Mesenchymal stem cell (in vitro differentiated cells and primary cell): ENCODE data around the gene MINDY3.

Experiments used
- DNase-seq: peaks from one replicate; pipeline ENCODE4 v3.0.0-alpha.2; 2013
- H2AFZ ChIP-seq: one replicate; pipeline ENCODE4 v1.6.1; 2013; ENCODE audit warnings: low read depth, mild to moderate bottlenecking, control low read depth, inconsistent platforms, low read length, moderate library complexity
- H2AK5ac ChIP-seq: 2 replicates; pipeline ENCODE4 v1.6.1; 2013; ENCODE audit warnings: low read length, moderate library complexity, mild to moderate bottlenecking, inconsistent platforms; ENCODE audit not compliant: severe bottlenecking
- H2BK120ac ChIP-seq: one replicate; pipeline ENCODE4 v1.6.1; 2013; ENCODE audit warnings: low read depth, mild to moderate bottlenecking, inconsistent platforms, low read length, moderate library complexity
- H2BK12ac ChIP-seq, 2 experiments: one replicate each; pipeline ENCODE4 v1.6.1; 2013; ENCODE audit warnings: inconsistent platforms in 2 of 2, low read length in 2 of 2, mild to moderate bottlenecking in 2 of 2, moderate library complexity in 2 of 2, control low read depth in 1 of 2
- H2BK15ac ChIP-seq: one replicate; pipeline ENCODE4 v1.6.1; 2013; ENCODE audit warnings: mild to moderate bottlenecking, low read depth, inconsistent platforms; ENCODE audit not compliant: poor library complexity, severe bottlenecking
- H2BK5ac ChIP-seq: 2 replicates; pipeline ENCODE4 v1.6.1; 2013; ENCODE audit warnings: low read depth, mild to moderate bottlenecking, low read length, control low read depth, inconsistent platforms; ENCODE audit not compliant: poor library complexity, severe bottlenecking
- H3K14ac ChIP-seq, 2 experiments: one replicate each; pipeline ENCODE4 v1.6.1; 2013; ENCODE audit warnings: inconsistent platforms in 2 of 2, low read length in 2 of 2, control low read depth in 1 of 2, mild to moderate bottlenecking in 1 of 2, moderate library complexity in 1 of 2
- H3K18ac ChIP-seq, 2 experiments: one replicate each; pipeline ENCODE4 v1.6.1; 2013; ENCODE audit warnings: inconsistent platforms in 2 of 2, low read length in 2 of 2, control low read depth in 1 of 2, low read depth in 1 of 2, mild to moderate bottlenecking in 1 of 2
- H3K23ac ChIP-seq, 2 experiments: one replicate each; pipeline ENCODE4 v1.6.1; 2013; ENCODE audit warnings: inconsistent platforms in 2 of 2, low read length in 2 of 2, mild to moderate bottlenecking in 2 of 2, moderate library complexity in 2 of 2, control low read depth in 1 of 2
- H3K27ac ChIP-seq: 2 replicates; pipeline ENCODE4 v1.5.1; 2013; ENCODE audit warnings: mild to moderate bottlenecking, moderate library complexity, low read length, control low read depth, inconsistent platforms; ENCODE audit not compliant: poor library complexity, severe bottlenecking
- H3K27me3 ChIP-seq, 2 experiments: 2 replicates each; pipeline versions ENCODE4 v1.6.1 to v1.7.0; 2013; ENCODE audit warnings: low read length in 2 of 2, mild to moderate bottlenecking in 2 of 2, moderate library complexity in 2 of 2, control low read depth in 1 of 2, inconsistent platforms in 1 of 2; ENCODE audit not compliant: control insufficient read depth in 1 of 2, insufficient read depth in 1 of 2
- H3K36me3 ChIP-seq, 2 experiments: 2 replicates each; pipeline versions ENCODE4 v1.6.1 to v1.7.0; 2013; ENCODE audit warnings: low read length in 2 of 2, control low read depth in 1 of 2, inconsistent platforms in 1 of 2, low read depth in 1 of 2, mild to moderate bottlenecking in 1 of 2; ENCODE audit not compliant: insufficient read depth in 2 of 2, control insufficient read depth in 1 of 2
- H3K4ac ChIP-seq, 2 experiments: one replicate each; pipeline ENCODE4 v1.6.1; 2013; ENCODE audit warnings: inconsistent platforms in 2 of 2, low read length in 2 of 2, mild to moderate bottlenecking in 2 of 2, moderate library complexity in 2 of 2, control low read depth in 1 of 2, low read depth in 1 of 2
- H3K4me1 ChIP-seq: 2 replicates; pipeline ENCODE4 v1.6.1; 2013; ENCODE audit warnings: low read depth, low read length, control low read depth; ENCODE audit not compliant: control insufficient read depth, insufficient read depth
- H3K4me2 ChIP-seq: 2 replicates; pipeline ENCODE4 v1.6.1; 2013; ENCODE audit warnings: low read length, mild to moderate bottlenecking, inconsistent platforms; ENCODE audit not compliant: poor library complexity, severe bottlenecking
- H3K4me3 ChIP-seq, 2 experiments: 2 replicates each; pipeline versions ENCODE4 v1.5.1 to v1.7.0; 2013; ENCODE audit warnings: low read length in 2 of 2, mild to moderate bottlenecking in 2 of 2, control low read depth in 1 of 2, low read depth in 1 of 2; ENCODE audit not compliant: insufficient read depth in 1 of 2
- H3K79me1 ChIP-seq: replicated peaks from 2 replicates; pipeline ENCODE4 v1.6.1; 2013; ENCODE audit warnings: mild to moderate bottlenecking, control low read depth, low read length, inconsistent platforms; ENCODE audit not compliant: poor library complexity, severe bottlenecking
- H3K9ac ChIP-seq: 2 replicates; pipeline ENCODE4 v1.7.0; 2013; ENCODE audit warnings: mild to moderate bottlenecking, low read length, moderate library complexity
- H3K9me3 ChIP-seq: 2 replicates; pipeline ENCODE4 v1.7.0; 2013; ENCODE audit warnings: mild to moderate bottlenecking, low read length; ENCODE audit not compliant: control insufficient read depth
- H4K8ac ChIP-seq: one replicate; pipeline ENCODE4 v1.6.1; 2013; ENCODE audit warnings: inconsistent platforms, mild to moderate bottlenecking, low read length, moderate library complexity
- H4K91ac ChIP-seq: one replicate; pipeline ENCODE4 v1.6.1; 2013; ENCODE audit warnings: mild to moderate bottlenecking, low read length, inconsistent platforms
- WGBS: methylation state at CpG from one replicate; pipeline ENCODE4 v1.1.7; 2013; ENCODE audit warnings: mixed read lengths; 5-methylcytosine and 5-hydroxymethylcytosine counted together

MINDY3 gene

DNA sequence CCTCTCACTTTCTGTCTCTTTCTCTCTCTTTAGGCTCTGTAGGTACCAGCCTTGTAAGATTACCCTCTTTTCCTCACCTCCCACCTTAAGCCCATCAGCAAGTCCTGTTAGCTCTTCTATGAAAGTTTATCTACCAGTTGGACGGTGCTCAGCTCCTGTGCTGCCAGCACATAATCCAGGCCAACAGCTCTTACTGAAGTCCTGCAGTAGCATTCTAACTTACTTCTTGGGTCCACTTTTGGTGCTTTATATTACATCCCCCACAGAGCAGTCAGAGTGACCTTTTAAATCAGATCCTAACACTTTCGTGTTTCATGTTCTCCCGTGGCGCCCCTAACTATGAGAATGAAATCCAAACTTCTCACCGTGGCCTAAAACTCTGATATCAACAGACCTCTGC lies 101.7 kb downstream of the MINDY3 start:
- no peak overlapping the region for H3K4ac ChIP-seq
- H3K4me3 ChIP-seq = no peak overlapping the region
- no peaks in the 10 kb centered on the region for H3K9me3 ChIP-seq
- no peak overlapping the region for H4K91ac ChIP-seq
- no peak overlapping the region for H2AK5ac ChIP-seq
- H3K18ac ChIP-seq = no peak overlapping the region
- H3K14ac ChIP-seq = no peak overlapping the region
- no peak overlapping the region for H2BK5ac ChIP-seq
- H3K27me3 ChIP-seq = peaks cover 14 to 19% of the 10 kb centered on the region in 2 experiments
- no peaks in the 10 kb centered on the region for H3K79me1 ChIP-seq
- WGBS = 84% methylated on average over 5 of the region's 5 CpGs
- H3K4me2 ChIP-seq = no peak overlapping the region
- no peak overlapping the region for H2BK12ac ChIP-seq
- no peak overlapping the region for H2BK120ac ChIP-seq
- no peak overlapping the region for H3K27ac ChIP-seq
- no peak overlapping the region for H2AFZ ChIP-seq
- no peak overlapping the region for H4K8ac ChIP-seq
- no peaks in the 10 kb centered on the region for H3K4me1 ChIP-seq
- H3K9ac ChIP-seq = no peak overlapping the region
- H3K23ac ChIP-seq = no peak overlapping the region
- no peak overlapping the region for H2BK15ac ChIP-seq
- DNase-seq = no peak
- no peaks in the 10 kb centered on the region for H3K36me3 ChIP-seq

DNA sequence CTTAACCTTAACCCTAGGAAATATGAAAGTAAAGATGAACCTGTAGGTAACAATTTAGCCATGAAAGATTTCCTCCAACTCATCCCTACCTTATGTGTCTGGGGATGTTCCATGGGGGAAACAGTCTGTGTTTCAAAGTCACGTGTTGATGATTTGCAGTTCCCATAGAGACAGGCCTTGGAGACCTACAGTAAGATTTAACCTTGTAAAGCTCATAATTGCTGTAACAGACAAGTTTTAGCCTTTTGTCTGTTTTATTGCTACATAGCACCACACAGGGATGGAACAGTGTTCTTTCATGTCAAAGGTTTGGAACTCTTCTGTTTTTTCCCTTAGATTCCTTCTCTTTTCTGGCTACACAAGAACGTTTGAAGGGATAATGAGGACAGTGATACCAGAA lies 105.4 kb downstream of the MINDY3 start:
- no peak overlapping the region for H3K4me2 ChIP-seq
- no peak overlapping the region for H2BK15ac ChIP-seq
- H4K91ac ChIP-seq = no peak overlapping the region
- H2BK5ac ChIP-seq = no peak overlapping the region
- no peaks in the 10 kb centered on the region for H3K79me1 ChIP-seq
- H2AFZ ChIP-seq = no peak overlapping the region
- no peak overlapping the region for H2AK5ac ChIP-seq
- H4K8ac ChIP-seq = no peak overlapping the region
- H3K27me3 ChIP-seq = peaks cover 19 to 27% of the 10 kb centered on the region in 2 experiments
- no peak overlapping the region for H2BK120ac ChIP-seq
- WGBS = 40% methylated on average over 1 of the region's 2 CpGs
- no peak overlapping the region for H3K23ac ChIP-seq
- no peak overlapping the region for H3K18ac ChIP-seq
- H3K9me3 ChIP-seq = no peaks in the 10 kb centered on the region
- H3K9ac ChIP-seq = no peak overlapping the region
- H3K14ac ChIP-seq = no peak overlapping the region
- H3K4me3 ChIP-seq = no peak overlapping the region
- no peaks in the 10 kb centered on the region for H3K36me3 ChIP-seq
- no peak overlapping the region for H3K27ac ChIP-seq
- H3K4me1 ChIP-seq = no peaks in the 10 kb centered on the region
- no peak overlapping the region for H3K4ac ChIP-seq
- DNase-seq = no peak
- H2BK12ac ChIP-seq = no peak overlapping the region

DNA sequence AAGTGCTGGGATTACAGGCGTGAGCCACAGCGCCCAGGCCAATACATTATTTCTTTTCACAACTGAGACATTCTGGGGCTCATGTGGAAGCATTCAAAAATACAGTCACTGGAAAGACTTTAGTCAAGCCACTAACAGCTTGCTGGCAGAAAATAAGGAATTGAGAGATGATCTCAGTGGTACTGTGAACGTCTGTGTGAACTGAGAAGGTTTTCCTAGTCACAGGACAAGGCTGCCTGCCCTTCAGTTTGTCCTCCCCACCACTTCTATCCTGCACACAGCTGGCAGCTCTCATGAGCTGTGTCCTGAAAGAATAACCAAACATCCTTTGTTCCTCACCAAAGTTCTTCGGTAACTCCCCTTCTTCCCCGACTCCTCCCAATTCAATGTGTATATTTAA lies 109.3 kb downstream of the MINDY3 start:
- Histone ChIP-seq H3K14ac (no peak overlapping the region), H3K36me3 (no peaks in the 10 kb centered on the region), H3K79me1 (no peaks in the 10 kb centered on the region), H4K8ac (no peak overlapping the region), H3K4me1 (no peaks in the 10 kb centered on the region), H2BK15ac (no peak overlapping the region), H2BK12ac (no peak overlapping the region), H3K27ac (no peak overlapping the region), H3K23ac (no peak overlapping the region), H2BK120ac (no peak overlapping the region), H2AK5ac (no peak overlapping the region), H3K9me3 (no peaks in the 10 kb centered on the region), H3K27me3 (peaks cover 14 to 52% of the 10 kb centered on the region in 2 experiments), H2BK5ac (no peak overlapping the region), H3K4me2 (no peak overlapping the region), H3K9ac (no peak overlapping the region), H3K4ac (no peak overlapping the region), H2AFZ (no peak overlapping the region), H4K91ac (no peak overlapping the region), H3K4me3 (no peak overlapping the region), H3K18ac (no peak overlapping the region)
- DNase-seq = no peak
- WGBS = 90% methylated on average over 3 of the region's 5 CpGs

DNA sequence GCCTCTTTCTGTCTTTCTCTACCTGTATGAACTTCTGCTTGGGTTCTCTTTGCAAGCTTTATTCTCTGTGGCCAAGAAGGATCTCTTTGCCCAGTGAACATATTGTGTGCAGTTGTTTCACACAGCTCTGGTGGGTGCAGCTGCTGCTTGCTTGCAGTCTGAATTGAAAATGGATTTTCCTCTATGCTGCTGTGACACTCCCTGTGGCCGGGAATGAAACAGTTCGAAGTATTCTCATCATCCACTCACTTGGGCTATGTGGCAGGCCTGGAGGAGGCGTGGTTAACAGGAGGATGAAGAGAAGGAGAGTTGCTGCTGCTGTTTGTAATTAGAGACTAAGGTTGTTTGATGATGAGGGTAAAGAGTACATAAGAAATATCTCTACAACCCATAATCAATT lies 112.2 kb downstream of the MINDY3 start:
- H3K4me1 ChIP-seq = no peaks in the 10 kb centered on the region
- no peak for DNase-seq
- H3K27ac ChIP-seq = no peak overlapping the region
- no peak overlapping the region for H2BK15ac ChIP-seq
- H2BK12ac ChIP-seq = no peak overlapping the region
- H2BK5ac ChIP-seq = no peak overlapping the region
- H3K4me2 ChIP-seq = no peak overlapping the region
- no peak overlapping the region for H3K23ac ChIP-seq
- peaks cover 9 to 49% of the 10 kb centered on the region in 2 experiments for H3K27me3 ChIP-seq
- H2AK5ac ChIP-seq = no peak overlapping the region
- no peak overlapping the region for H3K18ac ChIP-seq
- H3K36me3 ChIP-seq = no peaks in the 10 kb centered on the region
- no peak overlapping the region for H3K9ac ChIP-seq
- H3K4me3 ChIP-seq = no peak overlapping the region
- H3K9me3 ChIP-seq = no peaks in the 10 kb centered on the region
- no peak overlapping the region for H2AFZ ChIP-seq
- H4K91ac ChIP-seq = no peak overlapping the region
- H3K4ac ChIP-seq = no peak overlapping the region
- H2BK120ac ChIP-seq = no peak overlapping the region
- H3K79me1 ChIP-seq = no peaks in the 10 kb centered on the region
- H3K14ac ChIP-seq = no peak overlapping the region
- no peak overlapping the region for H4K8ac ChIP-seq
- WGBS = 74% methylated on average over 3 of the region's 3 CpGs
